Fibroblast of mammary gland (primary cell): ENCODE measurements around the gene CD40.

ENCODE experiments used
- DNase-seq: peaks from one replicate; pipeline ENCODE4 v3.0.0-alpha.2; 2010; ENCODE audit warnings: low read depth
- H3K4me3 ChIP-seq: 2 replicates; pipeline ENCODE4 v1.5.1; 2011; ENCODE audit warnings: low read depth, mild to moderate bottlenecking, low read length, moderate library complexity; ENCODE audit not compliant: control insufficient read depth
- TF ChIP-seq, protein P1 (sequence below): conservative IDR thresholded peaks from 2 replicates; pipeline ENCODE4 v1.5.1; 2011; ENCODE audit warnings: low read depth, low read length, inconsistent platforms; ENCODE audit not compliant: control insufficient read depth, insufficient read depth

CD40 gene

GRCh38 chr20:46144432-46145025 lies 26.4 kb downstream of the CD40 start:
- no peak overlapping the region for H3K4me3 ChIP-seq
- no peak for DNase-seq
- TF ChIP-seq, protein P1, sequence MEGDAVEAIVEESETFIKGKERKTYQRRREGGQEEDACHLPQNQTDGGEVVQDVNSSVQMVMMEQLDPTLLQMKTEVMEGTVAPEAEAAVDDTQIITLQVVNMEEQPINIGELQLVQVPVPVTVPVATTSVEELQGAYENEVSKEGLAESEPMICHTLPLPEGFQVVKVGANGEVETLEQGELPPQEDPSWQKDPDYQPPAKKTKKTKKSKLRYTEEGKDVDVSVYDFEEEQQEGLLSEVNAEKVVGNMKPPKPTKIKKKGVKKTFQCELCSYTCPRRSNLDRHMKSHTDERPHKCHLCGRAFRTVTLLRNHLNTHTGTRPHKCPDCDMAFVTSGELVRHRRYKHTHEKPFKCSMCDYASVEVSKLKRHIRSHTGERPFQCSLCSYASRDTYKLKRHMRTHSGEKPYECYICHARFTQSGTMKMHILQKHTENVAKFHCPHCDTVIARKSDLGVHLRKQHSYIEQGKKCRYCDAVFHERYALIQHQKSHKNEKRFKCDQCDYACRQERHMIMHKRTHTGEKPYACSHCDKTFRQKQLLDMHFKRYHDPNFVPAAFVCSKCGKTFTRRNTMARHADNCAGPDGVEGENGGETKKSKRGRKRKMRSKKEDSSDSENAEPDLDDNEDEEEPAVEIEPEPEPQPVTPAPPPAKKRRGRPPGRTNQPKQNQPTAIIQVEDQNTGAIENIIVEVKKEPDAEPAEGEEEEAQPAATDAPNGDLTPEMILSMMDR, result no peak

GRCh38 chr20:46145713-46146112 lies 27.6 kb downstream of the CD40 start:
- TF ChIP-seq, protein P1, result no peak
- no peak overlapping the region for H3K4me3 ChIP-seq
- DNase-seq, result no peak

GRCh38 chr20:46148313-46149208 lies 30.4 kb downstream of the CD40 start:
- no peak overlapping the region for H3K4me3 ChIP-seq
- TF ChIP-seq, protein P1, result no peak
- DNase-seq, result no peak

GRCh38 chr20:46150943-46151342 lies 32.8 kb downstream of the CD40 start:
- TF ChIP-seq, protein P1, result no peak
- H3K4me3 ChIP-seq, result no peak overlapping the region
- DNase-seq, result no peak

DNA sequence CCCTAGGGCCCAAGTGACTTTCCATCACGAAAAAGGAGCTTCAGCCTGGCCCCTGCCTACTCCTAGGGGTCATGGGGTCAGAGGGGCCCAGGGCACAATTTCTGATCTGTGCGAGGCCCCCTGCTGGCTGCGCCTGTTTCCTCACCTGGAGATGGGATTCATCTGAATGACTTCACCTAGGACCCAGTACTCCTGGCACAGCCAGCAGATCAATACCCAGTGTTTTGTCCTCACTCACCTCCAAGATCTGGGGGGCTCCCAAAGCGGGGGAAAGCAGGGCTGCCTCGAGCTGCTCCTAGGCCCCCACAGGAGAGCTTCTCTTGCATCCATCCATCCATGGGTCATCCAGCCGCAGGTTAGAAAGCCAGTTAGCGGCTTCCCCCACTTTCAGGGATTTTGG lies 33.8 kb downstream of the CD40 start:
- TF ChIP-seq, protein P1, result peak; percentile 34
- DNase-seq, result no peak
- H3K4me3 ChIP-seq, result no peak overlapping the region

DNA sequence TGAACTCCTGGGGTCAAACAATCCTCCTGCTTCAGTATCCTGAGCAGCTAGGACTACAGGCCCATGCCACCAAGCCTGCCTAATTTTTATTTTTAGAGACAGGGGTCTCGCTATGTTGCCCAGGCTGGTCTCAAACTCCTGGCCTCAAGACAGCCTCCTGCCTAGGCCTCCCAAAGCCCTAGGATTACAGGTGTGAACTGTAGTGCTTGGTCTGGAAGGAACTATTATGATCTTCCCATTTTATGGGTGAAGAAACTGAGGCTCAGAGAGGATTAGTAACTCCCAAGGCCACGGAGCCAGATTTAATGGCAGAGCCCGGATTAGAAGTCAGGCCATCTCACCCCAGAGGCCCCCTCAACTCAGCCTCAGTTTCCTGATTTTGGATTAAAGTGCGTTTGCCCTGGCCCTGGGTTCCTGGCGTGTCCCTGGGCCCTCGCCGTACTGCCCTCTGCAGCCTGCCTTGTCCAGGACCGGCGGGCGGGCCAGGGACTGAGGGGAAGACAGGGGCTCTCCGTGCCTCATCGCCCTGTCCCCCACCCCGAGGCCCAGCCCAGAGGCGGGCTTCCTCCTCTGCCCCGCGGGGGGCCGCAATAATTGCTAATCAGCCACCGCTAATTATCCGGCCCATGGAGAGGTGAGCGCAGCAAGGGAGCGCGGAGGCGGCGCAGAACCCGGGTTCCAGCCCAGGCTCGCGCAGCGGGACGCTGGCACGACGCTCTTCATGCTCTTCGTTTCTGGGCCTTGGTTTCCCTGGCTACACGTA lies 34.9 kb downstream of the CD40 start:
- H3K4me3 ChIP-seq, result no peak overlapping the region
- no peak for DNase-seq
- TF ChIP-seq, protein P1, result no peak
